SK-N-DZ (cell line): ENCODE measurements around the gene RGPD6. TPM values are rescaled to one million over a fixed set of nuclear protein-coding genes. Genes with fewer than 3 reads are reported as not detected.
"Not testable (repeated sequence)": the region's sequence is repeated elsewhere in the genome, so short reads cannot be mapped to it uniquely, and the experiment has no call there.

ENCODE experiments used
- DNase-seq: peaks from one replicate; pipeline ENCODE4 v3.0.0-alpha.2; 2015; ENCODE audit warnings: low spot score
- polyA plus RNA-seq, 2 experiments: library from polyadenylated mRNA; depleted of rRNA; stranded (reverse); fragments of >200 nt; gene quantifications; 2 replicates each; pipeline ENCODE4 v1.2.3, GENCODE V29; 2014

Gene RGPD6
- 8.9 and 10.0 TPM in 2 replicates for polyA plus RNA-seq (2014; cell fraction: cytosol; rRNA removed)
- polyA plus RNA-seq (2014; cell fraction: nucleus; rRNA removed) = 15.5 and 19.5 TPM in 2 replicates

DNA sequence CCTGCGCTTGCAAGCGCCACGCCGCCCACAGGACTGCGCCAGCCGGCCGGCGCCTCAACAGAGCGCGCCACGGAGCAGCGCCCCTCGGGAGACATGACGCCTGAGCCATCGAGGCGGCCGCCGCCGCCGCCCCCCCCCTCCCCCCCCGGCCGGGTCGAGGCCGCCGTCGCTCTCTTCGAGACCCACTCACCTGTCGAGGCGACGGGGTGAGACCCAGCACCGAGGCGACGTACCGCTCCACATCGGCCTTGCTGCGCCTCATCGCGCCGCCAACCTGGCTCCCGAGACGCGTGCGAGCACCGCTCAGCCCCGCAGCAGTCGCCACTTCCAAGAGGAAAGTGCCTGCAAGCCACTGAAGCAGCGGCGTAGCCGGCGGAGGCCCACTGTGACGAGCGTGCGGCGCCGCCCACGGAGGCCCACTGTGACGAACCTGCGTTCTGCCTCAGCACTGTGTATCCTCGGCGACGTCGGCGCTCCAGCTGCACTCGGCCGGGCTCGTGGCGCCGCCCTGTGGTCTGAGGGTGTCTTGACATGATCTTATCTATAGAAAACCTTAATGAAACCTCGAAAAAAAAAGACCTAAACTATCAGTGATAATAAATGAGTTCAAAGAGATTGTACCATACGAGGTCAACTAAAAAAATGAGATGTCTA, at the start of gene RGPD6:
Gene RGPD6, minus strand, starts transcription at position 460 of the 654 bp plus-strand sequence. Its CDS starts 198 bp downstream, at position 262.
- DNase-seq = not testable (repeated sequence)

DNA sequence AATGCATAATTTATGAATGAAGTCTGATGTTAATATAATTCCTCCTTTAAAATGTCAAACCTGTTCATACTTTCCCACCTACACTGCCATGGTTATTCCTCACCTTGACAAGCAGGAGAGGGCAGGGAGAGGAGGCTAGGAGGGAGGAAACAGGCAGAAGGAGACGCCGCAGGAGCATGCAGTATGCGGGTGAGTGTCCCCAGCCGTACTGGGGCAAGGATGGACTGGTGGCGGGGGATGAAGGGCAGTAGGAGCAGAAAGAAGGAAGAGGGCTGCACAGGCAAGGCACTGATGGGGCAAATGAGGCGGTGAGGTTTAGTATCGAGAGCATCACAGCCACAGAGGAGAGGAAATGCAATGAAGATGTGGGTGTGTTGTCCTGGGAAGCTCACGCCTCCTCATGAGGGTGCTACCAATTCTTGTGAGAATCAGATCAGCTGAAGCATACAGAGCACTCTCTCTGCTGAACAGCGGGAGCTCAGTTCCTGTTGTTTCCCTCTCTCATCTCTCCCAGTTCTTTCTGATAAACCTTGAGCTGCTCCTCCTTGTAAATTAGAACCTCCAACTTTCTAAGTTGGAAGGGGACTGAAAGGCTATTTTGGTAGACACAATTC, 42.4 kb upstream of the RGPD6 start:
- DNase-seq = not testable (repeated sequence)

DNA sequence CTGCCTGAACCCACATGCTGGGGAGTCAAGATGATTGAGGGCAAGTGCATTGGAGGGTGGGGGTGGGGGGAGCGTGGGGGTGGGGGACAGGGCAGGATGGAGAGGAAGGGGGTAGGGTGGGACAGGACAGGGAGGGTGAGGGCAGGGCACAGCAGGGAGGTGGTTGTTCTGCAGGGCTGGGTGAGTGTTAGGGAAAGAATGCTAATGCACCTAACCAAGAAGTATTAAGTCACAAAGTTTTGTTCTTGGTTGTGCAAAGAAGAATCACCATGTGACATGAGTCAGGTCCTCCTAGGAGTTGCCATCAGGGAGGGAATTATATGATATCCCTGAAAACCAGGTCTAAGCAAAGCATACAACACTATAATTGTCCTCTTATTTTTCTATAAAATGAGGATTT, 36.9 kb upstream of the RGPD6 start:
- not testable (repeated sequence) for DNase-seq

DNA sequence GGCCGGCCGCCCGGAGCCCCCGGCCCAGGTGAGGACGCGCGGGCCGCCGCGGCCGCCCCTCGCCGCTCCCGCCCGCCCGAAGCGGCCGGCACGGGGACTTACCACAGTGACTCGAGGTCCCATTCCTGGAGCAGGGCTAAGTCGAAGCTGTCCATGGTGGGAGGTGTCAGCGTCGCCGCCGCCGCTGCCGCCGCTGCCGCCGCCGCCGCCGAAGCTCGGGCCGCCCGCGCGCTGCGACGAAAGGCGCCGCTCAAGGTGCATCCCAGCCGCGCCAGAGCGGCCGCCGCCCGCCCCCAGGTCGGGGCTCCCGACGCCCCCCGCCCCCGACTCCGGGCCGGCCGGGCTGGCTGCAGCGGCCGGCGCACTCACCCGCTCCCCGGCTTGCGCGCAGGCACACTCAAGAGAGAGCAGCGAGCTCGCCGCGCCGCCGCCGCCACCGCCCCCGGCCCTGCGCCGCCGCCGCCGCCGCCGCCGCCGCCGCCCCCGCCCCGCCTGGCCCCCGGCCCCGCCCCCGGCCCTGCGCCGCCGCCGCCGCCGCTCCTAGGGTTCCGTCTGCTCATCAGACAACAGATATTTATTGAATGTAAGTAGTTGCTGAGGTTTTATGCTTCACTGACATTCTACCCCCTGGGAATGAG, 33.7 kb upstream of the RGPD6 start:
- DNase-seq = not testable (repeated sequence)

DNA sequence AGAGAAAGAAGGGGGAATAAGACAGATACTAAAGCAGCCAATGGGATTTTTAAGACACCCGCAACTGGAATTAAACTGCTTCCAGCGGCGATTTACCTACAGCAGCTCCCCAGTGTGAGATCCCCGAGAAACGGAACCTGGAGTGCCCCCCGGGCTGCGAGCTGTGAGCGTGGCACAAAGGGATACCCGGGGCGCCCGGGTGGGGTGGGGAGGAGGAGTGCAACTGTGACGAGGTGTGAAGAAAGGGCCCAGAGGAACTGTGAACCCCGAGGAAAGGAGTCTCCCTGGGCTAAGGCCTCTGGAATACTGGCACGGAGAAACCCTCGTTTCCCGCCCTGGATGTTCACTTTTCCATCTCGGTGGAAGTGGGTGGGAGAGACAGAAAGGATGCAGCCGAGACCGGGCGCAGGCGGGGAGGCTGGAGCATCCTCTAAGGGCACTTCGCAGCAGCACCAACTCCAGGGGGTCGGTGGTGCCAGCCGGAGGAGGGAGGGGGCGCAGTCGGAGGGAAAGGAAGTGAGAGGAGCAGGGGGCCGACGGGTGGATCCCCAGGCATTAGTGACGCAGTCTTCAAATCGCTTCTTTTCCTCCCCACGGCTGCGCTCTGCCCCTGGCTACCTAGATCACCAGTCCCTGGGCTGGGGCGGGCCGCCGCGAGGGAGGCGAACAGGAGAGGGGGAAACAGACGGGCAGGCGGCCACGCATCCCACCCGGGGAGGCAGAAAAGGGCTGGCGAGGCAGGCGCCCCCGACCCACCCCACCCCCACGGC, 33.0 kb upstream of the RGPD6 start:
- not testable (repeated sequence) for DNase-seq

DNA sequence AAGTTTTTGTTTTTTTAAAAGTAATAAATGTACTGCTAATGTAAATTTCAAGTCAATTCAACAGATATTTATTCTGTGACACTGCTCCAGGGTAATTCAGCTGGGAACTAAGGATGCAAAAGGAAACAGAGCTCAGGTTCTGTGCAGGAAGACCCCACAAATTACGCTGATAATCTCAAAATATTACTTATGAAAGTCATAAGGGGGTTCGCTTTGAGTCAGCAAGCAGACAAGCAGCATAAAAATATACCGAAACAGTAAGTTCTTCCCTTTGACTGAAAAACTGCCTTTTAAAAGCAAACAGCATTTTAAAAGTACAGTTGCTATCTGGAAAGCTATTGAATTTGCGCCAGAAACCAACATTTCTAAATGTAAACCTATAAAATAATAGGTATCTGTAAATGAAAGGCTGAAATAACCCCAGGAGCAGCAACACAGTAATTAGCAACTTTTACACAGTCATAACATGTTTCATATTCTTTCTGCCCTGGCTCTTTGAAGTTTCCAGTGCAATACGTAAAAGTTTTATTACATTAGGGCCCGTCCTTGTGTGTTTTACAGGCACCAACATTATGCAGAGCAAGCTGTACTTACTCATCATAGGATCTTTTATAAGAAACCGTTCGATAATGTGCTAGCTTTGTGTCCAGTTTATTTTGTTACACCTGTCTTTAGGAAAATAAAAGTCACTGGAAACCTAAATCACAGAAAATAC, 31.9 kb upstream of the RGPD6 start:
- not testable (repeated sequence) for DNase-seq

DNA sequence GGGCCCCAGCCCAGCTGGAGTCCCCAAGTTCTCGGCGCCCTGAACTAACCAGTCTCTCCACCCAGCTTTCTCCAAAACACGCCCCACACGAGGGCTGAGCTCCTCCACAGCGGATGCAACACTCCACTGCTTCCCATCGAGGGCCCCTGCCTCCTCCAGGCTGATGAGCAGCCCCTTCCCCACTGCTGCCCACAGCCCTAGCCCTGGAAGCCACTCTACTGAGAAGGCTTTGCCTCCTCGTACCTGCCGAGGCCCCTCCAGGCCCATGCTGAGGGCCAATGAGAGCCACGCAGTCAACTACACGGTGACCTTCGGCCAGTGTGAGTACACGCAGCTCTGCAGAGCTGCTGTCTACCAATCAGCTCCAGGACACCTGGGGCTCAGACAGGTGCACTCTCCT, 28.0 kb upstream of the RGPD6 start:
- DNase-seq = not testable (repeated sequence)

DNA sequence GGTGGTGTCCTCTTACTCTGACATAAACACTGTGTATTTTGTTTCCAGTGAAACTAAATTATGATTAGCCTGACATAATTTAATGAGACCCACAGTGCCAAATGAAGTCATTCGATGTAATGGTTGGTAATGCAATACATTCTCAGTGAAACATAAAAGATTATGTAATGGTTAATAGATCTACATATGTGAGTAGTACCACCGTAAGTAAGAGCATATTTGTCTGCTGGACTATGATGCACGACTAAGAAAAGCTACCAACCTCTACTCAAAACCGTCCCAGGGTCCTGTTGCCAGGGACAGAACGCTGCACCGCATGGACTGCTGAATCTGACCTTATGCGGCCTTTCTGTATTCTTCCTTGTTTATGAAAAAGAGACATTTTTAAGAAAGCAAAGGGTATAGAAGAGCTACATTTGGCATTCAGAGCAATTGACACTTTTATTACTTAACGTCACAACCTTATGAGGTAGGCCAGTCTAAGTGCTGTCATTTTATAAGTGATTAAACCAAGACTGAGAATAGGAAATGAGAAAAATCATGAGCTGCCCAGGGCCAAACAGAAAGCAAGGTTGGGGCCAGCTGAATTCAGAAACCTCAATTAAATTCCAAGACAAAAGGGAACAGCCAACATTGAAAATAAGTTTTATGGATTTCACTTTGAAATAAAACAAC, 27.0 kb upstream of the RGPD6 start:
- DNase-seq = not testable (repeated sequence)

DNA sequence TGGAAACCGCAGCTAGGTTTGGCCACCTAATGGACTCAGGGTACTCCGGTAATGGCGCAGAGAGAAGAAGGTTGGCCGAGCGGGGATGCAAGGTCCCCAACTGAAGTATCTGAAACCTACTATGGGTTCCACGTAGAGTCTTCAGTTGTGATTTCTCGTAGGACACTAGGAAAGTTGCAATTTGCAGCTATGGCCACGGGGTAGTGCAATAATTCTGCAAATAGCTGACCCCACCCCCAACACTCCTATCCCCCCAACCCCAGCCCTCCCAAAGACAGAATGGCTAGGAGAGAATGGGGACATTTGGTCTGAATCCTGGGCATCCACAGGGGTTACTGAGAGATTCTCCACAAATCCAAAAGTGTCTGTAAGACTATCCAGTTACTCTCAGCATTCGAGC, 25.1 kb upstream of the RGPD6 start:
- DNase-seq = not testable (repeated sequence)

DNA sequence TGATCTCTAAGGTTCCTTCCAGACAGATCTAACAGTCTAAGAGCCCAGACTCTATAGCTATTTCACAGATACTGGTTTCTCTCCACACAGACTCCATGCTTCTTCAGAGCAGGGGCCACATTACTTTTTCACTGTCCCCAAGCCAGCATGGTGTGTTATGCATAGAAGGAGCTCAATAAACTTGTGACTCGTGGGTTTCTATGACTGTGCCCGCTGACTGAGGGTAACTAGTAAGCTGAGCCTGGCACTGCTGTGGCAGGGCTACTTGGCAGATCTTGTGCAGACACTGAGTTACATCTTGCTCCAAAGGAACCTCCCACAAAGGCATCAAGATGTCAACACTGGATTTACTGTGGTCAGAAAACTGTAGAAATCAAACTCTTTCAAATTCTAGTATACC, 15.0 kb upstream of the RGPD6 start:
- DNase-seq = not testable (repeated sequence)

DNA sequence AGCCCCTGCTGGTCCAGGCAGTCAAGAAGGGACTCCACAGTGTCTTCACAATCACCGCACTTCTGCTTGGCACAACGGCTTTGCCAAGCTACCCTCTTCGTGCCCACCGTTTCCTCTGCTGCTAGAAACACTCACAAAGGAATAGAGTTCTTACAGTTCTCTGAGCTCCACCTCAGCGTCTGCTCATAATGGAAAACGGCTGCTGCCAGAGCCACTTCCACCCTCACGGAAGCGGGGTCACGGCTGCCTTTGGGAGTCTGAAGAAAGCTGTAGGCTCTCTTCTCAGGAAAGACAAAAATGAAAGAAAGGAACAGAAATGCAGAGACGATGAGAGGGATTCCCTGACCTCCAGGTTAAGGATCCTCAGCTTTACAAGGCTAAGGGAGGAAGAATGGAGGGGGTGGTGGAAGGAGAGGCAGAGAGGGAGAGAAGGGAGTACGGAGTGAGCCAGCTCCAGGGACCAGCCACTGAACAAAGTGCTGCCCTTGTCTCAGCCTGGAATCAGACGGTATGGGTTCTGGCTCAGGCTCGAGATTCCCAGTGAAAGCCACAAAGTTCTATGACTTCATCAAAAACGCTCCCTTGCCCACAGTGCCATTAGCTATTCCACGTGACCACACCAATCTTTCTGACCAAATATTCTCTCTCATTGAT, 12.8 kb upstream of the RGPD6 start:
- not testable (repeated sequence) for DNase-seq

DNA sequence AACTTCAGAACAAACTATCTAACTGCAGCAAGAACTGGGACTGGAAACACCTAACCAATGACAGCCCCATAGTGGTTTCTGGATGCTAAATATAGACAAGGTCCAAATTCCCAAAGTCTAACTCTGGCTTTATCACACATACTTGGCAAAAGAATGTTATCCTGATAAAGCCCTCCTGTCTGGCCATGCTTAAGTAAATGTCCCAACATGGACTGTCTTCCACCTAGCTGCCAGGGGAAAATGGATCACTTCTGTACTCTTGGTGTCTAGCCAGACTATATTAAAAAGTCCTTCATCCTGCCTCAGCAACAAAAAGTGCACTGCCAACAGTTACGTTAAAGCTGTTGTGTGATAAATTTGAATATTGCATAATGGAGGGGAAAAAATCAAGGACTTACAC, 11.5 kb upstream of the RGPD6 start:
- DNase-seq = not testable (repeated sequence)

DNA sequence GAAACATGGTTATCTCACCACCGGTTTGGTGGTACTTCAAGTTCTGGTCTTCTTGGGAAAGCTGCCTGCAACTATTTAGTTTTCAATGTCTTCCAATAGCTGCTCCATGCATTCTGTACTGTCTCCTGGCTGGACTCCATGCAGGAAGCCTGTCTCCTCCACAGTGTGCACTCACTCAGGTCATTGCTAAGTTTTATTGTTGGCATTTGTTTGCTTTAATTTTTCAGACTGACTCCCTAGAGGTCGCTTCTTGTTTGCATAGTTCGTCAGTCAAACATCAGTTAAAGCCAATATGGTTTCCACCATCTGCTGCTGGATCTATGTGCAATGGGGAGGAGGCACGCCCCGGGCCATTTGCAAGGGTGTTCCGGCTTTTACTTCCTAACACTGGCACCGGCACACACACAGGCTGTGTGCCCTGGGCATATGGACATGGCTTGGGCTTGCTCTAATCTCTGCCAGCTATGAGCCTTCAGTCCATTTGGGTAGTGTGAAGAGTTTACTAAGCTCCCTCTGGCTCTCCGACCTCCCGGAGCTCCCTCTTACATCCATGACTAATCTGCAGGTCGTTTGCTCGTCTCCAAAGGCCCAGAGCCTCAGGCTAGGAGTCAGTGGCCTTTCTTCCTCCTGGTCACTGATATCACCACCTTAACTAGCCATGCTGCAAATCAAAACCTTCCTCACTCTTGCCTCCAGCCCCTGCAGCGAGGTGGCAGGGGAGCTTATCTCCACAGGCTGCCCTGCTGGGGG, 2.4 kb upstream of the RGPD6 start:
- DNase-seq = not testable (repeated sequence)

DNA sequence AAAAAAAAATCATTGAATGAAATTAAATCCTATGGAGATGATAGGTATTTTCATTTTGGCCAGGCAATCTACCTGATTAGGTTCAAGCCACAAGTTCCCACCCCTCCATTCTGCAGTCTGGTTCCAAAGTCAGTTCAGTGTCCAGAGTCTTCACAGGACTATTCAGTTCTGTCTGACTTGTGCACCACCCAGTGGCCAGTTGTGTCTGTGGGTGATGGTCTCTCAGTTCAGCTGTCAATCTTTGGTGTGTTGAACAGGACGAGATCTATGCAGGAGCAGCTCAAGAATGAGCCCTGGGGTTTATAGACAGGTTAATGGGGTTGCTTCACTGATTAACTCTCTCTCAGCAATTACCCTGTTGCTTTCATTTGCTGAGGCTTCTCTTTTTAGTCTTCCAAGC, 1.4 kb upstream of the RGPD6 start:
- DNase-seq = not testable (repeated sequence)

DNA sequence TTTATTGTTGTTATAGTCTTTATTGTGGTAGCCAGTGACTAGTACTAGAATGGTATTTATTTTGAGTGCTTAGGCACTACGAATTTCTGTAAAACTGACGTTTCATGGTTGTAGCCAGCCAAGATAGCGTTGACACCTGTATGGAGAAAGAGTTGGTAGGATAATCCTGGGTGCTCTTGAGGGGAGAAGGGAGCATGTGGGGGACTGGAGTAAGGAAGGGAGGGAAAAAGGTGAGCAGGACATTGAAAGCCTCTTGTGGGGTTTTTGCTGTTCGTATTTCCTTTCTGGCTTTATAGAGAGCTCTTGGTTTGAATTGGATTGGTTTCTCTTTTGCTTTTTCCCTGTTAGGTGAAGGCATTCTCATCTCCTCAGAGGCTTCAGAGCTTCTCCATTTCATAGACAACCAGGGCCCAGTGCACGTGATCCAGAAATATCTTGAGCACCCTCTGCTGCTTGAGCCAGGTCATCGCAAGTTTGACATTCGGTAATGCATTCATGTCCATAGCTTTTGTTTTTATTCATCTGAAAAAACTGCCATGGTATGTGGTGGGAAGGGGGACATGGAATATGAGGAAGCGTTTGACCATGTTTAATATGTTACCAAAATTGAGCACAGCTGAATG, 77.2 kb downstream of the RGPD6 start:
- DNase-seq = not testable (repeated sequence)

DNA sequence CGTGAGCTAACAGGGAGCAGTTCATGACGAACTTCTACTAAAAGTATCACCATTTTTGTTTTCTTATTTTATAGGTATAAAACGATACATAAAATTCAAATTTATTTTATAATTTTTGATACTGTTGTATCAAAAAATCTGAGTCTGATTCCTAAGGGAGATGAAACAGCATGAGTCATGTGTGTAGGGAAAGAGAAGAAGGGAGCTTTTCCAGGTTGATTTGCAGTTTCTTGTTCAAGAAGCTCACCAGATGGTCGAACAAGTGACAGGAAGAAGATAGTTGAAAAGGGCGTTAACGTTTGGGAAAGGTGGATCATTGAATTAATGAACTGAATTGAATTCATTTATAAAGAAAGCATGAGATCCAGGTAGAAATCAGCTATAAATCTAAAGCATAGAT, 81.0 kb downstream of the RGPD6 start:
- DNase-seq = not testable (repeated sequence)

DNA sequence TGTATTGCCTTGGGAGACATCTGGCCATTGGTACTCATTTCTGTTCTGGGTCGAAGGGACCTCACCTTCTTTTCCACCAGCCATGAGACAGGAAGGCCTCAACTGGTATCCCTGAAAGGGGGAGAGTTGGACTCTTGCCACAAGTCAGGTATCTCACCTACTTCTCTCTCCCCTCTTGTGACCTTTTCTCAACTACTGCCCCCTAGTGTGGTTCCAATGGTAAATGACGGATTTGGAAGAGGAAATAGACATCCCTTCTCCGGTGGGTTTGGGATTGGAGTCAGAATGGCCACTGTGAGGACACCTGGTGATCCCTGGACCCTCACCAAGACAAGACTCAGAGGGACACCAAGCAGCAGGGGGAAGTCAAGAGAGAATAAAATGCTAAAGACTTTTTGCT, 82.5 kb downstream of the RGPD6 start:
- not testable (repeated sequence) for DNase-seq

DNA sequence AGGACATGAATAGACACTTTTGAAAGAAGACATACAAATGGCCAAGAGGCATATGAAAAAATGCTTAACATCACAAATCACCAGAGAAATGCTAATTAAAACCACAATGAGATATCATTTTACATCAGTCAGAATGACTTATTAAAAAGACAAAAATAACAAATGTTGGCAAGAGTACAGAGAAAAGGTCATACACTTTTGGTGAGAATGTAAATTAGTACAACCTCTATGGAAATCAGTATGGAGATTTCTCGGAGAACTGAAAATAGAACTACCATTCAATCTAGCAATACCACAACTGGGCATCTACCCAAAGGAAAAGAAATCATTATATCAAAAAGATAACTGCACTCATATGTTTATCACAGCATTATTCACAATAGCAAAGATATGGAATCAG, 88.0 kb downstream of the RGPD6 start:
- not testable (repeated sequence) for DNase-seq

DNA sequence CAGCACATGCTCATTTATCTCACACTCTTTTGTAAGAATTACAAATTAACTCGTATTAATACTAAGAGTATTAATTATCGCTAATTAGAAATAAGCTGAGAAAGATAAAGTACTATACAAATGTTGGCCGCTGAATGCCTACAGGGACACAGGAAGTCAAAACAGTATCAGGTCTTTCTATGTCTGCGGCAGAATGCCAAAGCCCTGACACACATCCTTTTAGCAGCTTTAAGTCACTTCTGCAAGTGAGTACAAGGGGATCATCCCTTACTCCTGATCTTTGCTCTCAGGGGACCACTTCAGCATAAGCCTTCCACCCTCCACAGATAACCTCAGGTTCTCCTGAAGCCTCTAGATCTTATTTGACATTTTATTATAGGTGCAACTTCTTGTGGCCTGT, 94.3 kb downstream of the RGPD6 start:
- not testable (repeated sequence) for DNase-seq
